Measurements from ENCODE around the gene PROZ.

PROZ gene

DNA sequence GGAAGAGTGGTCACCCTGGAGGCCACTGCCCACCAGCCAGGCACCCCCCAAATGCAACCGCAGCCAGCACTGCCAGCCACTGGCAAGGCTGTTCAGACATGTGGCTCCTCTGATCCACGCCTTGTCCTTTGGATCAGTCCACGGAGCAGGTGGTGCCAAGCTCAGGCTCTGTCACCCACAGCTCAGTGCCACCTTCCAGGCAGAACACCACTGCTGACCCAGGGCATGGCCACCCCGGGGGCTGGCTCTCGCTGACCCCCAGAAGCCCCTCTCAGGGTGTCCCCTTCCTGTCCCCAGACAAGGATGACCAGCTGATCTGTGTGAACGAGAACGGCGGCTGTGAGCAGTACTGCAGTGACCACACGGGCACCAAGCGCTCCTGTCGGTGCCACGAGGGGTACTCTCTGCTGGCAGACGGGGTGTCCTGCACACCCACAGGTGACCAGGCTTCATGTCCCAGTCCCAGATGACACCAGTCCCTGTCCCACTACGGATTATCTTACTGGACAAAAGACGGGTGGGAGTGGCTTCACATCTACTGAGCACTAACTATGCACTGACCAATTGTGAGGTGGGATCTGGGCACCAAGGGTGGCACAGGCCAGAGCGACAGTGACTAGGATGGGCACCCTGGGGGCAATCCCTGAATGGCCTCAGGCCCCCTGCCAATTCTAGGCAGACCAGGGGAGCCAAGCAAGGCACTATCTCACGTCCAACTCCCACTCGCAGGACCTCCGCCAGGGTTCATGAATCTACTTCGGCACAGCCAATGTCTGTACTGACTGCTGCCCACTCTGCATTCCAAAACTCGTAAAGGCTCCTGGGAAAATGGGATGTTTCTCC is 42.9 kb upstream of the PROZ start:
- H3K27me3 ChIP-seq (ENCODE audit: low read depth, low read length): no peaks in the 10 kb centered on the region
- no peaks in the 10 kb centered on the region for H3K36me3 ChIP-seq (ENCODE audit: control insufficient read depth in 1 of 2, insufficient read depth in 2 of 2, low read length in 2 of 2)
- H3K9me3 ChIP-seq (ENCODE audit: control insufficient read depth in 1 of 2, low read length in 2 of 2): no peaks in the 10 kb centered on the region
- peaks cover 0 to 4% of the 10 kb centered on the region in 2 donors for H3K4me1 ChIP-seq (ENCODE audit: control insufficient read depth in 1 of 2, insufficient read depth in 2 of 2, low read length in 2 of 2)
- H3K4me3 ChIP-seq (ENCODE audit: low read depth in 1 of 2, low read length in 2 of 2): no peak overlapping the region
- no peak overlapping the region for H3K27ac ChIP-seq (ENCODE audit: low read length)

DNA sequence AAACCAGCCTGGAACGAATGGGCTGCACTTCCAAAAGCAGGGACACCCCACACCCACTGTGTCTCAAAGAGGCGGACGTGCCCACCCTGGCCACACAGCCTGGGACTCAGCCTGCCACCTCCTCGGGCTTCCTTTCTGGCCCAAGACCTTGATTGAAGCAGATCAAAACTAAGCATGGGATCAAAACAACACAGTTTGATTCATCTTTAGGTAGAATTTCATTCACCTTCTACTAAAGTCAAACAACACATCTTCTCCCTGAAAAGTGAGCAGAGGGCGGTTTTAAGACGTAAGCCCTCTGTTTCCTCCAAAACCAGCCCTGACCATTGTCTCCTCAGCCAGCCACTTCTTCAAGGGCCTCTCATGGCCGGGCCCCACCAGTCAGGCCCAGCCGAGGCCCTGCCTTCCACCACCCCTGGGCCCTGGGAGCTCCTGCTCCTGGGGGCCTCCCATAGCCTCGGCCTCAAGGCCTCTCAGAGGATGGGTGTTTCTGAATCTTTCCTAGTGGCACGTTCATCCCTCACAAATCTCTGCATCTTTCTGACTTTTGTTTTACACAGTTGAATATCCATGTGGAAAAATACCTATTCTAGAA is 42.1 kb upstream of the PROZ start:
- H3K9me3 ChIP-seq (ENCODE audit: control insufficient read depth in 1 of 2, low read length in 2 of 2): no peaks in the 10 kb centered on the region
- H3K27me3 ChIP-seq (ENCODE audit: low read depth, low read length): no peaks in the 10 kb centered on the region
- no peaks in the 10 kb centered on the region for H3K4me1 ChIP-seq (ENCODE audit: control insufficient read depth in 1 of 2, insufficient read depth in 2 of 2, low read length in 2 of 2)
- H3K36me3 ChIP-seq (ENCODE audit: control insufficient read depth in 1 of 2, insufficient read depth in 2 of 2, low read length in 2 of 2): no peaks in the 10 kb centered on the region
- H3K27ac ChIP-seq (ENCODE audit: low read length): no peak overlapping the region
- no peak overlapping the region for H3K4me3 ChIP-seq (ENCODE audit: low read depth in 1 of 2, low read length in 2 of 2)

DNA sequence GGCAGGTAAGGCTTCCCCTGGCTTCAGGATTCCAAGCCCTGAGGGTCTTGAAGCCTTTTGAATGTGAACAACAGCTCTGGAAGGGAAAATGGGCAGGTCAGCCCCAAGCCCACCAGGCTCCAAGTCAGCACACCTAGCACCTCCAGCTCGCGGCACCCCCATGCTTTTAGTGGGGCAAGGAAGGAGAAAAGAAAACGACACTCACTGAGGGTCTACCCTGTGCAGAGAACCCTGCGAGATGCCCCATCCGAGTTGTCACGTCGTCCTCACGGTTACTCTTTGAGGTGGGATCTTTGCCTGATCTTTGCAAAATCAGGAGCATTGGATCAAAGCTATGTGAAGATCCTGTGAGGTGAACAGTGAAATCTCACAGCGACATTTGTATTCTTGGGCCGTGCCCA is 41.6 kb upstream of the PROZ start:
- no peaks in the 10 kb centered on the region for H3K36me3 ChIP-seq (ENCODE audit: control insufficient read depth in 1 of 2, insufficient read depth in 2 of 2, low read length in 2 of 2)
- no peaks in the 10 kb centered on the region for H3K4me1 ChIP-seq (ENCODE audit: control insufficient read depth in 1 of 2, insufficient read depth in 2 of 2, low read length in 2 of 2)
- H3K27ac ChIP-seq (ENCODE audit: low read length): no peak overlapping the region
- H3K9me3 ChIP-seq (ENCODE audit: control insufficient read depth in 1 of 2, low read length in 2 of 2): no peaks in the 10 kb centered on the region
- H3K27me3 ChIP-seq (ENCODE audit: low read depth, low read length): no peaks in the 10 kb centered on the region
- H3K4me3 ChIP-seq (ENCODE audit: low read depth in 1 of 2, low read length in 2 of 2): no peak overlapping the region

DNA sequence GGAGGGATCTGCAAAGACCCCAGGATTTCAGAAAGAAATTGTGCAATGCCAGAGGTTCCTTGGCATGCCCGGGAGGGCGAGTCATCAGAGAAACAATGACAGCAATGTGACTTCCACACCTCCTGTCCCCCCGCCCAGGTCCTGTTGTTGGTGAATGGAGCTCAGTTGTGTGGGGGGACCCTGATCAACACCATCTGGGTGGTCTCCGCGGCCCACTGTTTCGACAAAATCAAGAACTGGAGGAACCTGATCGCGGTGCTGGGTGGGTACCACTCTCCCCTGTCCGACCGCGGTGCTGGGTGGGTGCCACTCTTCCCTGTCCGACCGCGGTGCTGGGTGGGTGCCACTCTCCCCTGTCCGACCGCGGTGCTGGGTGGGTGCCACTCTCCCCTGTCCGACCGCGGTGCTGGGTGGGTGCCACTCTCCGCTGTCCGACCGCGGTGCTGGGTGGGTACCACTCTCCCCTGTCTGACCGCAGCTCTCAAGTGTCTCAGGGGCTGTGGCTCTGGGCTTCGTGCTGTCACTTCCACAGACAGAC is 41.0 kb upstream of the PROZ start:
- no peak overlapping the region for H3K4me3 ChIP-seq (ENCODE audit: low read depth in 1 of 2, low read length in 2 of 2)
- no peaks in the 10 kb centered on the region for H3K36me3 ChIP-seq (ENCODE audit: control insufficient read depth in 1 of 2, insufficient read depth in 2 of 2, low read length in 2 of 2)
- no peaks in the 10 kb centered on the region for H3K27me3 ChIP-seq (ENCODE audit: low read depth, low read length)

DNA sequence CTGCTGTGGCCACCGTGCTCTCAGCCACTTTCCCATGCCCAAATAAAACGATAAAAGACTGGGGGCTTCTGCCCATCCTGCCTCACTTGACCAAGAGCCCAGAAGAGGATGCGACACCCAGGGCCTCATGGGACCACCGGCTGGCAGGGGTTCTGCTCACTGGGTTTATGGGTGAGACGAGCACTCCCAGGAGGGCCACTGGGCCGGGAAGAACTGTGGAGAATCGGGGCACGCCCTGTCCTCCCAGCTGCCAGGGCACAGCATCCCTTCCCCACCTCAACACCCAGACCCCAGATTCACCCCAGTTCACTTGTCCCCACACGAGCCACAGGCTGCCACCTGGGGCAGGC is 40.6 kb upstream of the PROZ start:
- Histone ChIP-seq H3K4me1 (ENCODE audit: control insufficient read depth in 1 of 2, insufficient read depth in 2 of 2, low read length in 2 of 2) (no peaks in the 10 kb centered on the region), H3K27ac (ENCODE audit: low read length) (no peak overlapping the region), H3K4me3 (ENCODE audit: low read depth in 1 of 2, low read length in 2 of 2) (no peak overlapping the region), H3K27me3 (ENCODE audit: low read depth, low read length) (no peaks in the 10 kb centered on the region), H3K9me3 (ENCODE audit: control insufficient read depth in 1 of 2, low read length in 2 of 2) (no peaks in the 10 kb centered on the region), H3K36me3 (ENCODE audit: control insufficient read depth in 1 of 2, insufficient read depth in 2 of 2, low read length in 2 of 2) (no peaks in the 10 kb centered on the region)

More for the DNA sequence above, 41.0 kb upstream of the PROZ start:
- H3K4me1 ChIP-seq (ENCODE audit: control insufficient read depth in 1 of 2, insufficient read depth in 2 of 2, low read length in 2 of 2): no peaks in the 10 kb centered on the region
- no peaks in the 10 kb centered on the region for H3K9me3 ChIP-seq (ENCODE audit: control insufficient read depth in 1 of 2, low read length in 2 of 2)
- no peak overlapping the region for H3K27ac ChIP-seq (ENCODE audit: low read length)

DNA sequence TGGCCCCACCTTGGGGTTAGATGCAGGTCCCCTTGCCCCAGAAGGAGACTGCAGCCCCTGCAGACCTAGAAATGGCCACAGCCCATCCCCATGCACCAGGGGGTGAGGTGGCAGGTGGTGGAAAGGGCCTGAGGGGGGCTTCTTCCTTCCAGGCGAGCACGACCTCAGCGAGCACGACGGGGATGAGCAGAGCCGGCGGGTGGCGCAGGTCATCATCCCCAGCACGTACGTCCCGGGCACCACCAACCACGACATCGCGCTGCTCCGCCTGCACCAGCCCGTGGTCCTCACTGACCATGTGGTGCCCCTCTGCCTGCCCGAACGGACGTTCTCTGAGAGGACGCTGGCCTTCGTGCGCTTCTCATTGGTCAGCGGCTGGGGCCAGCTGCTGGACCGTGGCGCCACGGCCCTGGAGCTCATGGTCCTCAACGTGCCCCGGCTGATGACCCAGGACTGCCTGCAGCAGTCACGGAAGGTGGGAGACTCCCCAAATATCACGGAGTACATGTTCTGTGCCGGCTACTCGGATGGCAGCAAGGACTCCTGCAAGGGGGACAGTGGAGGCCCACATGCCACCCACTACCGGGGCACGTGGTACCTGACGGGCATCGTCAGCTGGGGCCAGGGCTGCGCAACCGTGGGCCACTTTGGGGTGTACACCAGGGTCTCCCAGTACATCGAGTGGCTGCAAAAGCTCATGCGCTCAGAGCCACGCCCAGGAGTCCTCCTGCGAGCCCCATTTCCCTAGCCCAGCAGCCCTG is 40.0 kb upstream of the PROZ start:
- Histone ChIP-seq H3K4me3 (ENCODE audit: low read depth in 1 of 2, low read length in 2 of 2) (no peak overlapping the region), H3K9me3 (ENCODE audit: control insufficient read depth in 1 of 2, low read length in 2 of 2) (no peaks in the 10 kb centered on the region), H3K27ac (ENCODE audit: low read length) (no peak overlapping the region), H3K27me3 (ENCODE audit: low read depth, low read length) (no peaks in the 10 kb centered on the region), H3K4me1 (ENCODE audit: control insufficient read depth in 1 of 2, insufficient read depth in 2 of 2, low read length in 2 of 2) (no peaks in the 10 kb centered on the region), H3K36me3 (ENCODE audit: control insufficient read depth in 1 of 2, insufficient read depth in 2 of 2, low read length in 2 of 2) (no peaks in the 10 kb centered on the region)

DNA sequence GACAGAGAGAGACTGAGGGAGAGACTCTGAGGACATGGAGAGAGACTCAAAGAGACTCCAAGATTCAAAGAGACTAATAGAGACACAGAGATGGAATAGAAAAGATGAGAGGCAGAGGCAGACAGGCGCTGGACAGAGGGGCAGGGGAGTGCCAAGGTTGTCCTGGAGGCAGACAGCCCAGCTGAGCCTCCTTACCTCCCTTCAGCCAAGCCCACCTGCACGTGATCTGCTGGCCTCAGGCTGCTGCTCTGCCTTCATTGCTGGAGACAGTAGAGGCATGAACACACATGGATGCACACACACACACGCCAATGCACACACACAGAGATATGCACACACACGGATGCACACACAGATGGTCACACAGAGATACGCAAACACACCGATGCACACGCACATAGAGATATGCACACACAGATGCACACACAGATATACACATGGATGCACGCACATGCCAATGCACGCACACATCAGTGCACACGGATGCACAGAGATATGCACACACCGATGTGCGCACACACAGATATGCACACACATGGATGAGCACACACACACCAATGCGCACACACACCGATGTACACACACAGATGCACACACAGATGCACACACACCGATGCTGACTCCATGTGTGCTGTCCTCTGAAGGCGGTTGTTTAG is 39.2 kb upstream of the PROZ start:
- H3K9me3 ChIP-seq (ENCODE audit: control insufficient read depth in 1 of 2, low read length in 2 of 2): no peaks in the 10 kb centered on the region
- no peaks in the 10 kb centered on the region for H3K27me3 ChIP-seq (ENCODE audit: low read depth, low read length)
- no peak overlapping the region for H3K4me3 ChIP-seq (ENCODE audit: low read depth in 1 of 2, low read length in 2 of 2)
- no peaks in the 10 kb centered on the region for H3K4me1 ChIP-seq (ENCODE audit: control insufficient read depth in 1 of 2, insufficient read depth in 2 of 2, low read length in 2 of 2)
- H3K27ac ChIP-seq (ENCODE audit: low read length): no peak overlapping the region
- H3K36me3 ChIP-seq (ENCODE audit: control insufficient read depth in 1 of 2, insufficient read depth in 2 of 2, low read length in 2 of 2): no peaks in the 10 kb centered on the region

DNA sequence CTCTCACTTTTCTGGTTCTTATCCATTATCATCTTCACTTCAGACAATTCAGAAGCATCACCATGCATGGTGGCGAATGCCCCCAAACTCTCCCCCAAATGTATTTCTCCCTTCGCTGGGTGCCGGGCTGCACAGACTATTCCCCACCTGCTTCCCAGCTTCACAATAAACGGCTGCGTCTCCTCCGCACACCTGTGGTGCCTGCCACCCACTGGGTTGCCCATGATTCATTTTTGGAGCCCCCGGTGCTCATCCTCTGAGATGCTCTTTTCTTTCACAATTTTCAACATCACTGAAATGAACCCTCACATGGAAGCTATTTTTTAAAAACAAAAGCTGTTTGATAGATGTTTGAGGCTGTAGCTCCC is 38.6 kb upstream of the PROZ start:
- Histone ChIP-seq H3K27ac (ENCODE audit: low read length) (no peak overlapping the region), H3K4me3 (ENCODE audit: low read depth in 1 of 2, low read length in 2 of 2) (no peak overlapping the region), H3K4me1 (ENCODE audit: control insufficient read depth in 1 of 2, insufficient read depth in 2 of 2, low read length in 2 of 2) (no peaks in the 10 kb centered on the region), H3K27me3 (ENCODE audit: low read depth, low read length) (no peaks in the 10 kb centered on the region), H3K9me3 (ENCODE audit: control insufficient read depth in 1 of 2, low read length in 2 of 2) (no peaks in the 10 kb centered on the region), H3K36me3 (ENCODE audit: control insufficient read depth in 1 of 2, insufficient read depth in 2 of 2, low read length in 2 of 2) (no peaks in the 10 kb centered on the region)

DNA sequence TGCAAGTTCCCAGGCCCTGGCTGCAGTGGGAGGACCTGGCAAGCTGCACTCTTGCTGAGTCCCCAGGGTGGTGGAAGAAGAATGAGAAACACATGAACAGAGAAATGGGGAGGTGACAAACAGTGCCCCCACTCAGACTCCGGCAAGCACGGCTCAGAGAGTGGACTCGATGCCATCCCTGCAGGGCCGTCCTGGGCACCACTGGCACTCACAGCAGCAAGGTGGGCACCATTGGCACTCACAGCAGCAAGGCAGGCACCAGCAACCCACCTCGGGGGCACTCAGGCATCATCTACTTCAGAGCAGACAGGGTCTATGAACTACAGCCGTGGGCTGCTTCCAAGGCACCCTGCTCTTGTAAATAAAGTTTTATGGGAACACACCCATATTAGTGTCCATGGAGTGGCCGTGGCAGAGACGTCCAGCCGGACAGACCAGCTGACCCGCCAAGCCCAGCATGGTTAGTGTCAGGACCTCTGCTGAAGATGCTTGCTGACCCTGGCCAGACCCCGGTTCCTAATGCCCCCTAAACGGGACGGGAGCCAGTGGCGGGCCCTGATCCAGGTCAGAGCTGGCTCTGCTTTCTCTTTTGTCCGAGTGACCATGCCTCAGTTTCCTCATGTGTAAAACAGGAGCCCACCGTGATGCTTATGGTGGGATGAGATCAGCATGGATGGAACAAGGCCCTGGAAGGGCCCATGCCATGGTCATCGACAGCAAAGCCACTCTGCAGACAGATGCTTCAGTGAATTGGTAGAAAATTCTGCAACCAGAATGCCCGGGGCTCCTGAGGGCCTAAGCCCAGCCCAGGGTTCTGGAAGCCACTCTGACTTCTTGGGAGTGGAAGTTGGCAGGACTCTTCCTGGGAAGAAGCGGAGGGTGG is 37.9 kb upstream of the PROZ start:
- Histone ChIP-seq H3K9me3 (ENCODE audit: control insufficient read depth in 1 of 2, low read length in 2 of 2) (no peaks in the 10 kb centered on the region), H3K36me3 (ENCODE audit: control insufficient read depth in 1 of 2, insufficient read depth in 2 of 2, low read length in 2 of 2) (no peaks in the 10 kb centered on the region), H3K27me3 (ENCODE audit: low read depth, low read length) (no peaks in the 10 kb centered on the region), H3K4me3 (ENCODE audit: low read depth in 1 of 2, low read length in 2 of 2) (no peak overlapping the region), H3K27ac (ENCODE audit: low read length) (no peak overlapping the region), H3K4me1 (ENCODE audit: control insufficient read depth in 1 of 2, insufficient read depth in 2 of 2, low read length in 2 of 2) (no peaks in the 10 kb centered on the region)

DNA sequence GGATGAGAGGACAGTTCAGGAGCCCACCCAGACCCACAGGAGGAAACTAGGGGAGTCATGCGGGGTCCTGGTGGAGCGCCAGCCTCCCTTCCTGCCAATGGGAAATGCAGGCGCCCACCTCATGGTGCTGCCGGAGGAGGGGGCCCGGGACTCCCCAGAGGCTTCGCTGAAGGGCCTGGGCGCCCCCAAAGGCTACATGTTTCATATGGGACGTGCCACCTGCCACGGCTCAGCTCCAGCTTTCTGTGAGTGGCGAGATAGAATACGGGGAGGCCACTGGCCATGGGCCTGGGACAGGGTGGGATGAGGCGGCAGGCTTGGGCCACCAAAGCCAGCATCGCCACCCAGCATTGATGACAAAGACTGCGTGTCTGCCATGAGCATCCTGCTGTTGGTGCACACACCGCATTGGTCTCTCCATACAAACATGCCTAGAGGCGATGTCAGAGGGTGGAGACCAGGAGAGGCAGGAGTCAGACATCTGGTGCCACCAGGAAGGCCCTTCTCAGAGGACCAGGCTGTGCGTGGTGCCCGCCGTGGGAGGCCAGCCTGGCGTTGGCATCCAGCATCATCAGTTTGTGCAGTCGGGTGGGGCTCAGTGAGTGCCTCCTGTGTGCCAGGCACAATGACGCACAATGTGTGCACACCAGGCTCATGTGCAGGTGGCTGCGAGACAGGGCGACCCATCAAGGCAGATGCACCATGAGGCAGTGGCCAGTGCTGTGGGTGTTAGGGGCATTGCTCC is 37.1 kb upstream of the PROZ start:
- H3K27ac ChIP-seq (ENCODE audit: low read length): no peak overlapping the region
- H3K9me3 ChIP-seq (ENCODE audit: control insufficient read depth in 1 of 2, low read length in 2 of 2): no peaks in the 10 kb centered on the region
- no peaks in the 10 kb centered on the region for H3K27me3 ChIP-seq (ENCODE audit: low read depth, low read length)
- H3K4me3 ChIP-seq (ENCODE audit: low read depth in 1 of 2, low read length in 2 of 2): no peak overlapping the region
- H3K36me3 ChIP-seq (ENCODE audit: control insufficient read depth in 1 of 2, insufficient read depth in 2 of 2, low read length in 2 of 2): no peaks in the 10 kb centered on the region
- H3K4me1 ChIP-seq (ENCODE audit: control insufficient read depth in 1 of 2, insufficient read depth in 2 of 2, low read length in 2 of 2): no peaks in the 10 kb centered on the region
